ENCODE measurements around the gene SMARCB1. TPM values are rescaled to one million over a fixed set of nuclear protein-coding genes. Genes with fewer than 3 reads are reported as not detected.

Gene SMARCB1
- total and polyA plus RNA-seq, 4 donors: 39.2 to 69.6 (median 47.8) TPM

DNA sequence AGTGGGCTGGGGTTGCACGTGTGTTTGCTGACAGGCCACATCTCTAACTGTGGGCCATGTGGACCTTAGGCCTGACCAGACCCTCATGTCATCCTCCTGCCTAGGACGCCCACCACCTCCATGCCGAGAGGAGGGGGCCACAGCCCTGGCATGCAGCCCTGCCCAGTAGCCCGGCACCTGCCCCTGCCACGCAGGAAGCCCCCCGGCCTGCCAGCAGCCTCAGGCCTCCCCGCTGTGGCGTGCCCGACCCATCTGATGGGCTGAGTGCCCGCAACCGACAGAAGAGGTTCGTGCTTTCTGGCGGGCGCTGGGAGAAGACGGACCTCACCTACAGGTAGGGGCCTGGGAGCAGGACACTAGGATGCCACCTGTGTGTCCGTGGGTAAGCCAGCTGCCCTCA is 7.7 kb upstream of the SMARCB1 start:
- Histone ChIP-seq H3K4me1 (ENCODE audit: control insufficient read depth in 5 of 5, insufficient read depth in 5 of 5, low read length in 5 of 5) (peaks cover 0 to 13% (median 7%) of the 10 kb centered on the region in 5 donors), H3K36me3 (ENCODE audit: control insufficient read depth in 4 of 4, insufficient read depth in 4 of 4, low read length in 4 of 4) (no peaks in the 10 kb centered on the region), H3K9me3 (ENCODE audit: control insufficient read depth in 4 of 4, insufficient read depth in 3 of 4, low read length in 3 of 4) (no peaks in the 10 kb centered on the region), H3K27me3 (ENCODE audit: control insufficient read depth in 3 of 3, insufficient read depth in 3 of 3, low read length in 2 of 3) (no peaks in the 10 kb centered on the region), H3K4me3 (no peak overlapping the region), H3K9ac (ENCODE audit: insufficient read depth in 1 of 2, low read length in 2 of 2) (no peak overlapping the region), H3K27ac (ENCODE audit: low read depth in 1 of 2, low read length in 1 of 2) (no peak overlapping the region)
- WGBS, 2 donors: 95% methylated on average over 16 of the region's 16 CpGs
- TF ChIP-seq, protein P1, sequence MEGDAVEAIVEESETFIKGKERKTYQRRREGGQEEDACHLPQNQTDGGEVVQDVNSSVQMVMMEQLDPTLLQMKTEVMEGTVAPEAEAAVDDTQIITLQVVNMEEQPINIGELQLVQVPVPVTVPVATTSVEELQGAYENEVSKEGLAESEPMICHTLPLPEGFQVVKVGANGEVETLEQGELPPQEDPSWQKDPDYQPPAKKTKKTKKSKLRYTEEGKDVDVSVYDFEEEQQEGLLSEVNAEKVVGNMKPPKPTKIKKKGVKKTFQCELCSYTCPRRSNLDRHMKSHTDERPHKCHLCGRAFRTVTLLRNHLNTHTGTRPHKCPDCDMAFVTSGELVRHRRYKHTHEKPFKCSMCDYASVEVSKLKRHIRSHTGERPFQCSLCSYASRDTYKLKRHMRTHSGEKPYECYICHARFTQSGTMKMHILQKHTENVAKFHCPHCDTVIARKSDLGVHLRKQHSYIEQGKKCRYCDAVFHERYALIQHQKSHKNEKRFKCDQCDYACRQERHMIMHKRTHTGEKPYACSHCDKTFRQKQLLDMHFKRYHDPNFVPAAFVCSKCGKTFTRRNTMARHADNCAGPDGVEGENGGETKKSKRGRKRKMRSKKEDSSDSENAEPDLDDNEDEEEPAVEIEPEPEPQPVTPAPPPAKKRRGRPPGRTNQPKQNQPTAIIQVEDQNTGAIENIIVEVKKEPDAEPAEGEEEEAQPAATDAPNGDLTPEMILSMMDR (IDR thresholded peaks at IDR 0.05; ENCODE audit: control extremely low read depth, extremely low read depth): no peak
- no peak for DNase-seq
- no peak for ATAC-seq (ENCODE audit: insufficient read depth, low FRiP score)

DNA sequence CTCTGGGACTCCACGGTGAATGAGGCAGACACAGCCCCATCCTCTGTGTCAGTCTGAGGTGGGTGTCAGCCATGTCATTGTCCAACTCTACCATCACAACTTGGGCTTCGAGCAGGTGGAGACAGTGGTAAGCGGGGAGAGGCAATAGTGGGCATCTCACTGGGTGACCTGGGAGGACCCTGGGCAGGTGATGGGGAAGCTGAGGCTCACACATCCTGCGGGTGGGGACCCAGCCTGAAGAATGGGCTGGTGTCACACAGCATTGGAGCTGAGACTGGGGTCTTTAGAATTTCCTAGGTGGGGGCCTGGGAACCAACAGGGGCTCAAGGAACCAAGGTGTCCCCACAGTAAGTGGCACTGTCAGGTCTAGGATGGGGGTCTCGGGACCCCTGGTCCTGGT is 7.0 kb upstream of the SMARCB1 start:
- no peaks in the 10 kb centered on the region for H3K36me3 ChIP-seq (ENCODE audit: control insufficient read depth in 4 of 4, insufficient read depth in 4 of 4, low read length in 4 of 4)
- peaks cover 0 to 6% (median under 1%) of the 10 kb centered on the region in 5 donors for H3K4me1 ChIP-seq (ENCODE audit: control insufficient read depth in 5 of 5, insufficient read depth in 5 of 5, low read length in 5 of 5)
- H3K9me3 ChIP-seq (ENCODE audit: control insufficient read depth in 4 of 4, insufficient read depth in 3 of 4, low read length in 3 of 4): no peaks in the 10 kb centered on the region
- DNase-seq: no peak
- no peak overlapping the region for H3K9ac ChIP-seq (ENCODE audit: insufficient read depth in 1 of 2, low read length in 2 of 2)
- TF ChIP-seq, protein P1 (IDR thresholded peaks at IDR 0.05; ENCODE audit: control extremely low read depth, extremely low read depth): no peak
- no peaks in the 10 kb centered on the region for H3K27me3 ChIP-seq (ENCODE audit: control insufficient read depth in 3 of 3, insufficient read depth in 3 of 3, low read length in 2 of 3)
- 90 to 95% methylated on average over 5 of the region's 5 CpGs for WGBS, 2 donors
- no peak for ATAC-seq (ENCODE audit: insufficient read depth, low FRiP score)
- H3K4me3 ChIP-seq: no peak overlapping the region
- H3K27ac ChIP-seq (ENCODE audit: low read depth in 1 of 2, low read length in 1 of 2): no peak overlapping the region

DNA sequence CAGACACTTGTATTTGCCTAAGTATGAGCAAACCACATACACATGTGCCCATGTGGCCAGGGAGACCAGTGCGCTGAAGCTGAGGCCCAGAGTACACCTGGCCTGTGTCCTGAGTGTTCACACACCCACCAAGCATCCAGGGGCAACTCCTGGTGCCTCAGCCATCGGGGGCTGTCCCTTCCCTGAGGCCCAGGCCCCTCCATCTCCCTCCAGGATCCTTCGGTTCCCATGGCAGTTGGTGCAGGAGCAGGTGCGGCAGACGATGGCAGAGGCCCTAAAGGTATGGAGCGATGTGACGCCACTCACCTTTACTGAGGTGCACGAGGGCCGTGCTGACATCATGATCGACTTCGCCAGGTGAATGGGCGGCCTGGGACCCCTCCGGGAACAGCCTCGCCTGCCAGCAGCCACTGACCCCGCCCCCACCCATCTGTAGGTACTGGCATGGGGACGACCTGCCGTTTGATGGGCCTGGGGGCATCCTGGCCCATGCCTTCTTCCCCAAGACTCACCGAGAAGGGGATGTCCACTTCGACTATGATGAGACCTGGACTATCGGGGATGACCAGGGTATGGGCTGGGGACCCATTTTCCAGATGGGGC is 6.5 kb upstream of the SMARCB1 start:
- 93 to 96% methylated on average over 20 of the region's 20 CpGs for WGBS, 2 donors
- no peak overlapping the region for H3K9ac ChIP-seq (ENCODE audit: insufficient read depth in 1 of 2, low read length in 2 of 2)
- TF ChIP-seq, protein P1 (IDR thresholded peaks at IDR 0.05; ENCODE audit: control extremely low read depth, extremely low read depth): no peak
- H3K4me3 ChIP-seq: no peak overlapping the region
- no peak overlapping the region for H3K27ac ChIP-seq (ENCODE audit: low read depth in 1 of 2, low read length in 1 of 2)
- peaks cover 0 to 1% (median 0%) of the 10 kb centered on the region in 5 donors for H3K4me1 ChIP-seq (ENCODE audit: control insufficient read depth in 5 of 5, insufficient read depth in 5 of 5, low read length in 5 of 5)
- H3K36me3 ChIP-seq (ENCODE audit: control insufficient read depth in 4 of 4, insufficient read depth in 4 of 4, low read length in 4 of 4): no peaks in the 10 kb centered on the region
- H3K27me3 ChIP-seq (ENCODE audit: control insufficient read depth in 3 of 3, insufficient read depth in 3 of 3, low read length in 2 of 3): no peaks in the 10 kb centered on the region
- no peak for DNase-seq
- no peaks in the 10 kb centered on the region for H3K9me3 ChIP-seq (ENCODE audit: control insufficient read depth in 4 of 4, insufficient read depth in 3 of 4, low read length in 3 of 4)
- no peak for ATAC-seq (ENCODE audit: insufficient read depth, low FRiP score)

DNA sequence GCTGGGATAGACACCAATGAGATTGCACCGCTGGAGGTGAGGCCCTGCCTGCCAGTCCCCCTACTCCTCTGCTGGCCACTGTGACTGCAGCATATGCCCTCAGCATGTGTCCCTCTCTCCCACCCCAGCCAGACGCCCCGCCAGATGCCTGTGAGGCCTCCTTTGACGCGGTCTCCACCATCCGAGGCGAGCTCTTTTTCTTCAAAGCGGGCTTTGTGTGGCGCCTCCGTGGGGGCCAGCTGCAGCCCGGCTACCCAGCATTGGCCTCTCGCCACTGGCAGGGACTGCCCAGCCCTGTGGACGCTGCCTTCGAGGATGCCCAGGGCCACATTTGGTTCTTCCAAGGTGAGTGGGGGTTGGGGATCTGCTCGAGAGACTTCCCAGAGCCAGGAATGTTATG is 5.7 kb upstream of the SMARCB1 start:
- no peak for DNase-seq
- ATAC-seq (ENCODE audit: insufficient read depth, low FRiP score): no peak
- Histone ChIP-seq H3K9me3 (ENCODE audit: control insufficient read depth in 4 of 4, insufficient read depth in 3 of 4, low read length in 3 of 4) (no peaks in the 10 kb centered on the region), H3K9ac (ENCODE audit: insufficient read depth in 1 of 2, low read length in 2 of 2) (no peak overlapping the region), H3K27me3 (ENCODE audit: control insufficient read depth in 3 of 3, insufficient read depth in 3 of 3, low read length in 2 of 3) (no peaks in the 10 kb centered on the region), H3K27ac (ENCODE audit: low read depth in 1 of 2, low read length in 1 of 2) (no peak overlapping the region), H3K4me1 (ENCODE audit: control insufficient read depth in 5 of 5, insufficient read depth in 5 of 5, low read length in 5 of 5) (peaks cover 0 to under 1% (median 0%) of the 10 kb centered on the region in 5 donors), H3K36me3 (ENCODE audit: control insufficient read depth in 4 of 4, insufficient read depth in 4 of 4, low read length in 4 of 4) (no peaks in the 10 kb centered on the region), H3K4me3 (no peak overlapping the region)
- 89 to 94% methylated on average over 15 of the region's 15 CpGs for WGBS, 2 donors
- TF ChIP-seq, protein P1 (IDR thresholded peaks at IDR 0.05; ENCODE audit: control extremely low read depth, extremely low read depth): no peak

Data from lung (tissue), 12 donors.